H1 (cell line): ENCODE results near the gene PRKAR1B. TPM values are rescaled to one million over a fixed set of nuclear protein-coding genes. Genes with fewer than 3 reads are reported as not detected.

Experiments
- CTCF ChIA-PET: fragments of 300-600 bp; sonication (Branson Sonifier 250); formaldehyde crosslinking; loops from one replicate; lab custom pipeline; 2021; ENCODE audit not compliant: partially characterized antibody; lab: Charles Lee
- POLR2A ChIA-PET: fragments of 300-600 bp; sonication (Branson Sonifier 250); formaldehyde crosslinking; loops from one replicate; lab custom pipeline; 2021; ENCODE audit warnings: inconsistent platforms; ENCODE audit not compliant: partially characterized antibody; lab: Charles Lee
- DNase-seq, 2 experiments: peaks; one replicate each; pipeline versions ENCODE4 v3.0.0 to v3.0.0-alpha.2; 2010 to 2022; ENCODE audit warnings: low spot score in 2 of 2, low read depth in 1 of 2, mixed read lengths in 1 of 2
- FAIRE-seq: peaks from 2 replicates; lab custom pipeline; 2011; peaks lifted over from hg19 to GRCh38; lab: Jason Lieb, UNC
- H2AFZ ChIP-seq: 2 replicates; pipeline ENCODE4 v1.8.1; 2012; ENCODE audit warnings: low read length, inconsistent platforms
- H2AK5ac ChIP-seq: 2 replicates; pipeline ENCODE4 v1.6.1; 2013; ENCODE audit warnings: low read depth, low read length
- H2BK120ac ChIP-seq: replicated peaks from 2 replicates; pipeline ENCODE3; 2013; ENCODE audit warnings: low read depth, low read length, inconsistent platforms
- H2BK12ac ChIP-seq: 2 replicates; pipeline ENCODE4 v1.6.1; 2013; ENCODE audit warnings: low read depth, low read length
- H2BK15ac ChIP-seq: 2 replicates; pipeline ENCODE4 v1.6.1; 2013; ENCODE audit warnings: low read length
- H2BK20ac ChIP-seq: 2 replicates; pipeline ENCODE4 v1.6.1; 2013; ENCODE audit warnings: low read length
- H2BK5ac ChIP-seq: 2 replicates; pipeline ENCODE4 v1.6.1; 2013; ENCODE audit warnings: low read depth, low read length
- H3K14ac ChIP-seq: 2 replicates; pipeline ENCODE4 v1.6.1; 2013; ENCODE audit warnings: inconsistent platforms; ENCODE audit not compliant: insufficient read length
- H3K18ac ChIP-seq: 2 replicates; pipeline ENCODE4 v1.6.1; 2013; ENCODE audit warnings: low read length; ENCODE audit errors: extremely low read depth
- H3K23ac ChIP-seq: 2 replicates; pipeline ENCODE4 v1.6.1; 2013; ENCODE audit warnings: inconsistent platforms; ENCODE audit not compliant: insufficient read length
- H3K23me2 ChIP-seq: 2 replicates; pipeline ENCODE4 v1.6.1; 2013; ENCODE audit warnings: low read depth, low read length
- H3K27ac ChIP-seq: 2 replicates; pipeline ENCODE4 v1.6.1; 2011; ENCODE audit warnings: low read depth, low read length, inconsistent platforms
- H3K27me3 ChIP-seq, 4 experiments: replicated peaks in 1 of 4; 1 replicate in 1 of 4; 2 replicates in 3 of 4; pipeline versions ENCODE4 v1.6.1 to v1.8.1; 2011 to 2013; ENCODE audit warnings: low read length in 3 of 4, mild to moderate bottlenecking in 3 of 4, inconsistent platforms in 2 of 4, mixed read lengths in 2 of 4, moderate library complexity in 1 of 4; ENCODE audit not compliant: control insufficient read depth in 3 of 4, insufficient read depth in 3 of 4; ENCODE audit errors: extremely low read depth in 1 of 4
- H3K36me3 ChIP-seq, 4 experiments: 2 replicates each; pipeline versions ENCODE4 v1.6.1 to v1.8.1; 2011 to 2013; ENCODE audit warnings: mild to moderate bottlenecking in 4 of 4, low read length in 3 of 4, moderate library complexity in 2 of 4, control low read depth in 1 of 4, inconsistent platforms in 1 of 4; ENCODE audit not compliant: insufficient read depth in 4 of 4, control insufficient read depth in 2 of 4
- H3K4ac ChIP-seq: replicated peaks from 2 replicates; pipeline ENCODE3; 2013; ENCODE audit warnings: low read length, low read depth, mixed read lengths, inconsistent platforms; ENCODE audit not compliant: insufficient read length
- H3K4me1 ChIP-seq, 4 experiments: replicated peaks in 1 of 4; 1 replicate in 1 of 4; 2 replicates in 3 of 4; pipeline versions ENCODE4 v1.6.1 to v1.8.1; 2011 to 2013; ENCODE audit warnings: low read length in 3 of 4, inconsistent platforms in 2 of 4, mixed read lengths in 1 of 4; ENCODE audit not compliant: insufficient read depth in 4 of 4, control insufficient read depth in 3 of 4
- H3K4me2 ChIP-seq, 2 experiments: 2 replicates each; pipeline versions ENCODE4 v1.6.1 to v1.8.1; 2011 to 2013; ENCODE audit warnings: low read depth in 2 of 2, low read length in 2 of 2, control low read depth in 1 of 2, inconsistent platforms in 1 of 2, mild to moderate bottlenecking in 1 of 2; ENCODE audit not compliant: insufficient read depth in 1 of 2
- H3K4me3 ChIP-seq, 4 experiments: fragments of 200-600, 300-600 bp in 1 of 4; sonication (generic), shearing (Covaris generic), sonication (Bioruptor Twin) in 1 of 4; 2 replicates each; pipeline versions ENCODE4 v1.5.1 to v1.8.1; 2011 to 2016; ENCODE audit warnings: low read length in 4 of 4, low read depth in 3 of 4, control low read depth in 2 of 4, inconsistent platforms in 2 of 4, mild to moderate bottlenecking in 2 of 4, mixed read lengths in 1 of 4, moderate library complexity in 1 of 4; ENCODE audit not compliant: insufficient read depth in 2 of 4; ENCODE audit errors: extremely low read depth in 1 of 4
- H3K56ac ChIP-seq: replicated peaks from 2 replicates; pipeline ENCODE3; 2013; ENCODE audit warnings: low read depth, mild to moderate bottlenecking, mixed read lengths, low read length, inconsistent platforms; ENCODE audit not compliant: insufficient read length
- H3K79me1 ChIP-seq: 2 replicates; pipeline ENCODE4 v1.6.1; 2013; ENCODE audit warnings: low read depth, low read length, control low read depth
- H3K79me2 ChIP-seq, 2 experiments: 2 replicates each; pipeline versions ENCODE4 v1.6.1 to v1.8.1; 2012 to 2013; ENCODE audit warnings: low read length in 2 of 2, mild to moderate bottlenecking in 2 of 2, inconsistent platforms in 1 of 2; ENCODE audit not compliant: insufficient read depth in 2 of 2, control insufficient read depth in 1 of 2
- H3K9ac ChIP-seq, 4 experiments: replicated peaks in 1 of 4; 1 replicate in 1 of 4; 2 replicates in 3 of 4; pipeline versions ENCODE4 v1.6.1 to v1.8.1; 2011 to 2013; ENCODE audit warnings: low read depth in 3 of 4, low read length in 3 of 4, control low read depth in 2 of 4, mild to moderate bottlenecking in 2 of 4, moderate library complexity in 2 of 4, inconsistent platforms in 1 of 4; ENCODE audit errors: extremely low read depth in 1 of 4
- H3K9me3 ChIP-seq, 2 experiments: 2 replicates each; pipeline versions ENCODE4 v1.6.1 to v1.8.1; 2012 to 2013; ENCODE audit warnings: mild to moderate bottlenecking in 2 of 2, moderate library complexity in 2 of 2, control low read depth in 1 of 2, inconsistent platforms in 1 of 2, low read depth in 1 of 2, low read length in 1 of 2, mixed read lengths in 1 of 2; ENCODE audit not compliant: insufficient read depth in 2 of 2
- H4K20me1 ChIP-seq, 2 experiments: replicated peaks in 1 of 2; 2 replicates each; pipeline versions ENCODE3 to v1.8.1; 2011 to 2013; ENCODE audit warnings: inconsistent platforms in 2 of 2, low read length in 2 of 2, mild to moderate bottlenecking in 1 of 2; ENCODE audit not compliant: insufficient read depth in 2 of 2, control insufficient read depth in 1 of 2
- H4K5ac ChIP-seq: 2 replicates; pipeline ENCODE4 v1.6.1; 2013; ENCODE audit warnings: low read length, low read depth, mixed read lengths, inconsistent platforms; ENCODE audit not compliant: insufficient read length
- H4K8ac ChIP-seq: 2 replicates; pipeline ENCODE4 v1.8.0; 2013; ENCODE audit warnings: mild to moderate bottlenecking, moderate library complexity, low read length, inconsistent platforms; ENCODE audit not compliant: insufficient read depth; ENCODE audit errors: extremely low read depth
- H4K91ac ChIP-seq: replicated peaks from 2 replicates; pipeline ENCODE3; 2013; ENCODE audit warnings: low read length, mixed read lengths, inconsistent platforms; ENCODE audit not compliant: insufficient read length
- WGBS, 2 experiments: shearing (Covaris generic) in 1 of 2; methylation state at CpG; one replicate each; pipeline versions ENCODE4 v1.1.6 to v1.1.7; 2013 to 2015; ENCODE audit warnings: low lambda C conversion rate in 2 of 2, mixed read lengths in 2 of 2, inconsistent platforms in 1 of 2, low coverage in 1 of 2, missing lambda C conversion rate in 1 of 2; ENCODE audit not compliant: insufficient replicate concordance in 2 of 2, insufficient coverage in 1 of 2, insufficient read length in 1 of 2; ENCODE audit errors: extremely low coverage in 1 of 2, missing lambda C conversion rate in 1 of 2; 5-methylcytosine and 5-hydroxymethylcytosine counted together
- polyA plus RNA-seq, 7 experiments: library from polyadenylated mRNA; depleted of rRNA in 3 of 7; stranded (reverse) in 5 of 7; unstranded in 2 of 7; fragments of >200 nt in 5 of 7; fragments of 200-250 nt in 2 of 7; gene quantifications; 1 replicate in 5 of 7; 2 replicates in 1 of 7; 4 replicates in 1 of 7; pipeline versions ENCODE4 v1.2.1 to v1.2.3, GENCODE V29; 2011 to 2013; ENCODE audit warnings: missing spikeins in 2 of 7, mixed read lengths in 2 of 7
- total RNA-seq: library from RNA; stranded (reverse); fragmentation: NEBNext Ultra II Directional; extraction: Animal tissue kit (Norgen Biotek cat#: 25700); gene quantifications from 2 replicates; pipeline ENCODE4 v1.2.1, GENCODE V29; 2021

PRKAR1B gene
- total and polyA plus RNA-seq, 2 of the 8 experiments (the other 6 are each of a cell fraction or from before 2014, with no cell fraction given), result 12.3 to 55.7 TPM

- Histone ChIP-seq H3K14ac (no peak overlapping the region), H3K18ac (no peak overlapping the region), H3K4ac (no peak overlapping the region), H3K23me2 (peaks cover 7% of the 10 kb centered on the region; the same call in 1 of the 2 replicates), H3K4me3 (no peak overlapping the region), H4K91ac (no peak overlapping the region), H2BK12ac (no peak overlapping the region), H3K27me3 (no peaks in the 10 kb centered on the region), H3K79me2 (no peaks in the 10 kb centered on the region), H2BK20ac (no peak overlapping the region), H3K27ac (no peak overlapping the region), H3K9ac (no peak overlapping the region), H2AFZ (no peak overlapping the region), H3K4me1 (no peaks in the 10 kb centered on the region), H3K4me2 (no peak overlapping the region), H3K23ac (no peak overlapping the region), H3K56ac (no peak overlapping the region), H3K9me3 (peaks cover 4 to 5% of the 10 kb centered on the region in 2 experiments; a peak in 3 of 4 replicates), H2BK15ac (no peak overlapping the region), H2AK5ac (no peak overlapping the region), H3K79me1 (no peaks in the 10 kb centered on the region; the same call in 1 of the 2 replicates), H4K20me1 (peaks cover 0 to 5% of the 10 kb centered on the region in 2 experiments), H2BK5ac (no peak overlapping the region), H2BK120ac (no peak overlapping the region), H4K8ac (no peak overlapping the region; the same call in 1 of the 2 replicates), H3K36me3 (peaks cover 0 to 11% (median 7%) of the 10 kb centered on the region in 4 experiments; a peak in 4 of 8 replicates), H4K5ac (no peak overlapping the region)
- 93% methylated on average over 25 of the region's 30 CpGs; no CpG with 5 or more reads in 1 of the 2 experiments for WGBS, 2 experiments
- CTCF ChIA-PET, result interaction anchor here (0.9 to 1.2 kb wide), 2 partner anchors 249 to 496 kb away, joined by 3 to 4 read pairs; no protein-coding TSS in a partner anchor
- FAIRE-seq (no peak), DNase-seq (no peak)
- POLR2A ChIA-PET, result no interaction called here
Observed at GRCh38 chr7:589781-590575, 137.1 kb downstream of the PRKAR1B start.
